HEK293 (cell line): ENCODE measurements around the gene GLIPR1L2.

Experiments
- BCL11A ChIP-seq: fragments of 450-650 bp; formaldehyde crosslinking; IDR thresholded peaks from 2 replicates; pipeline ENCODE4 v1.5.1; 2016; ENCODE audit warnings: low read depth, missing biosample characterization, missing genetic modification characterization
- HOXC10 ChIP-seq: sonication (generic); formaldehyde crosslinking; IDR thresholded peaks from 2 replicates; pipeline ENCODE4 v1.8.1; 2023; ENCODE audit warnings: mild to moderate bottlenecking, missing genetic modification reagents
- KLF7 ChIP-seq: fragments of 450-650 bp; formaldehyde crosslinking; IDR thresholded peaks from 2 replicates; pipeline ENCODE4 v1.5.1; 2016; ENCODE audit warnings: missing biosample characterization, missing genetic modification characterization, borderline replicate concordance
- MYNN ChIP-seq: fragments of 450-650 bp; formaldehyde crosslinking; IDR thresholded peaks from 2 replicates; pipeline ENCODE4 v1.5.1; 2016; ENCODE audit warnings: missing biosample characterization, missing genetic modification characterization, borderline replicate concordance
- OVOL3 ChIP-seq: fragments of 450-650 bp; formaldehyde crosslinking; IDR thresholded peaks from 2 replicates; pipeline ENCODE4 v1.5.1; 2016; ENCODE audit warnings: missing biosample characterization, missing genetic modification characterization
- TCF7L2 ChIP-seq: IDR thresholded peaks from 2 replicates; pipeline ENCODE4 v1.6.1; 2011; ENCODE audit warnings: low read depth, mild to moderate bottlenecking, inconsistent platforms, low read length, moderate library complexity, borderline replicate concordance
- ZBTB17 ChIP-seq: fragments of 450-650 bp; formaldehyde crosslinking; IDR thresholded peaks from 2 replicates; pipeline ENCODE4 v1.5.1; 2016; ENCODE audit warnings: missing biosample characterization, missing genetic modification characterization
- ZFP37 ChIP-seq: fragments of 450-650 bp; formaldehyde crosslinking; IDR thresholded peaks from 2 replicates; pipeline ENCODE4 v1.5.1; 2016; ENCODE audit warnings: missing biosample characterization, missing genetic modification characterization
- ZNF132 ChIP-seq: fragments of 450-650 bp; formaldehyde crosslinking; IDR thresholded peaks from 2 replicates; pipeline ENCODE4 v1.5.1; 2017; ENCODE audit warnings: missing biosample characterization, missing genetic modification characterization, borderline replicate concordance
- ZNF133 ChIP-seq: fragments of 450-650 bp; formaldehyde crosslinking; IDR thresholded peaks from 2 replicates; pipeline ENCODE4 v1.5.1; 2016; ENCODE audit warnings: missing biosample characterization, missing genetic modification characterization
- ZNF16 ChIP-seq: fragments of 450-650 bp; formaldehyde crosslinking; IDR thresholded peaks from 2 replicates; pipeline ENCODE4 v1.5.1; 2016; ENCODE audit warnings: low read depth, missing biosample characterization, missing genetic modification characterization
- ZNF175 ChIP-seq: fragments of 450-650 bp; formaldehyde crosslinking; IDR thresholded peaks from 2 replicates; pipeline ENCODE4 v1.5.1; 2016; ENCODE audit warnings: missing biosample characterization, missing genetic modification characterization
- ZNF19 ChIP-seq: fragments of 450-650 bp; formaldehyde crosslinking; IDR thresholded peaks from 2 replicates; pipeline ENCODE4; 2016; ENCODE audit warnings: missing biosample characterization, missing genetic modification characterization, low read depth
- ZNF214 ChIP-seq: fragments of 450-650 bp; formaldehyde crosslinking; IDR thresholded peaks from 2 replicates; pipeline ENCODE4 v1.5.1; 2017; ENCODE audit warnings: missing biosample characterization, mild to moderate bottlenecking, missing genetic modification characterization, borderline replicate concordance
- ZNF239 ChIP-seq: fragments of 450-650 bp; formaldehyde crosslinking; IDR thresholded peaks from 2 replicates; pipeline ENCODE4 v1.5.1; 2016; ENCODE audit warnings: missing biosample characterization, missing genetic modification characterization
- ZNF354C ChIP-seq: fragments of 450-650 bp; formaldehyde crosslinking; IDR thresholded peaks from 2 replicates; pipeline ENCODE4 v1.5.1; 2016; ENCODE audit warnings: missing biosample characterization, missing genetic modification characterization, low read depth, borderline replicate concordance
- ZNF544 ChIP-seq: fragments of 450-650 bp; formaldehyde crosslinking; IDR thresholded peaks from 2 replicates; pipeline ENCODE4 v1.5.0; 2017; ENCODE audit warnings: missing biosample characterization, missing genetic modification characterization
- ZNF548 ChIP-seq: fragments of 450-650 bp; formaldehyde crosslinking; IDR thresholded peaks from 2 replicates; pipeline ENCODE4 v1.5.1; 2016; ENCODE audit warnings: missing biosample characterization, missing genetic modification characterization
- ZNF621 ChIP-seq: fragments of 450-650 bp; formaldehyde crosslinking; IDR thresholded peaks from 2 replicates; pipeline ENCODE4 v1.5.1; 2017; ENCODE audit warnings: missing biosample characterization, missing genetic modification characterization
- ZNF623 ChIP-seq: fragments of 450-650 bp; formaldehyde crosslinking; IDR thresholded peaks from 2 replicates; pipeline ENCODE4 v1.5.1; 2016; ENCODE audit warnings: missing biosample characterization, missing genetic modification characterization
- ZNF660 ChIP-seq: fragments of 450-650 bp; IDR thresholded peaks from 2 replicates; pipeline ENCODE4 v1.5.1; 2018; ENCODE audit warnings: missing biosample characterization, mild to moderate bottlenecking, missing genetic modification characterization
- ZNF707 ChIP-seq: fragments of 450-650 bp; formaldehyde crosslinking; IDR thresholded peaks from 2 replicates; pipeline ENCODE4 v1.5.1; 2016; ENCODE audit warnings: missing biosample characterization, missing genetic modification characterization
- ZNF777 ChIP-seq: fragments of 450-650 bp; formaldehyde crosslinking; IDR thresholded peaks from 2 replicates; pipeline ENCODE4 v1.5.1; 2017; ENCODE audit warnings: missing biosample characterization, missing genetic modification characterization, borderline replicate concordance
- ZNF843 ChIP-seq: fragments of 450-650 bp; formaldehyde crosslinking; IDR thresholded peaks from 2 replicates; pipeline ENCODE4 v1.5.1; 2016; ENCODE audit warnings: missing biosample characterization, missing genetic modification characterization
- ZSCAN30 ChIP-seq: fragments of 450-650 bp; IDR thresholded peaks from 2 replicates; pipeline ENCODE4 v1.5.1; 2018; ENCODE audit warnings: missing biosample characterization, mild to moderate bottlenecking, missing genetic modification characterization, moderate library complexity
- TF ChIP-seq, protein P1 (sequence below): sonication (generic); formaldehyde crosslinking; IDR thresholded peaks from 2 replicates; pipeline ENCODE4 v1.8.1; 2022; ENCODE audit warnings: mild to moderate bottlenecking, moderate library complexity, missing genetic modification reagents
- TF ChIP-seq, protein P2 (sequence below): fragments of 450-650 bp; formaldehyde crosslinking; IDR thresholded peaks from 2 replicates; pipeline ENCODE4 v1.5.0; 2017; ENCODE audit warnings: missing biosample characterization, missing genetic modification characterization, borderline replicate concordance
- TF ChIP-seq, protein P3 (sequence below): fragments of 450-650 bp; formaldehyde crosslinking; IDR thresholded peaks from 2 replicates; pipeline ENCODE4 v1.5.1; 2017; ENCODE audit warnings: missing biosample characterization, missing genetic modification characterization
- TF ChIP-seq, protein P4 (sequence below): fragments of 450-650 bp; formaldehyde crosslinking; IDR thresholded peaks from 2 replicates; pipeline ENCODE4 v1.5.1; 2016; ENCODE audit warnings: missing biosample characterization, missing genetic modification characterization
- TF ChIP-seq, protein P5 (sequence below): fragments of 450-650 bp; formaldehyde crosslinking; IDR thresholded peaks from 2 replicates; pipeline ENCODE4 v1.5.1; 2016; ENCODE audit warnings: missing biosample characterization, missing genetic modification characterization
- TF ChIP-seq, protein P6 (sequence below): fragments of 450-650 bp; formaldehyde crosslinking; IDR thresholded peaks from 2 replicates; pipeline ENCODE4 v1.5.1; 2016; ENCODE audit warnings: missing biosample characterization, missing genetic modification characterization

GLIPR1L2 gene

DNA sequence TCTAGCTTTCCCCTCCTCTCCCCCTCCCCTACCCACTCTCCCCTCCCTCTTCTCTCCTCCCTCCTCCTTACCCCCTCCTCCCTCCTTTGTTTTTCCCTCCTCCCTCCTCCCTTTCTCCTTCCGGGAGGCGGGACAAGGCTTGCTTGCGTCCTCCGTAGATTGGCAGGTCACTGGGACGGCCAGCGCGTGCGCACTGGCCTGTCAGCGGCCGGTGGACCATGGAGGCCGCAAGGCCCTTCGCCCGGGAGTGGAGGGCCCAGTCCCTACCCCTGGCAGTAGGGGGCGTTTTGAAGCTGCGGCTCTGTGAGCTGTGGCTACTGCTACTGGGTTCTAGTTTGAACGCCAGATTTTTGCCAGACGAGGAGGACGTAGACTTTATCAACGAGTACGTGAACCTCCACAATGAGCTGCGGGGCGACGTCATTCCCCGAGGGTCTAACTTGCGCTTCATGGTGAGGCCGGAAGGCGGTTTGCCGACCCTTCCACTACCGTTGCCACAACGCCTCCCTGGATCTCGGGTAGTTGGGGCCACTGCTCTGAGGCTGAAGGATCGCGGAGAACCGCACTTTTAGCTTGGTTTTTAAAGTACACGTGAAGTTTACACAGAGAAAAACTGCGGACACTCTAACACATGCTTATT lies at the start of gene GLIPR1L2 (continued):
- TF ChIP-seq, protein P1, sequence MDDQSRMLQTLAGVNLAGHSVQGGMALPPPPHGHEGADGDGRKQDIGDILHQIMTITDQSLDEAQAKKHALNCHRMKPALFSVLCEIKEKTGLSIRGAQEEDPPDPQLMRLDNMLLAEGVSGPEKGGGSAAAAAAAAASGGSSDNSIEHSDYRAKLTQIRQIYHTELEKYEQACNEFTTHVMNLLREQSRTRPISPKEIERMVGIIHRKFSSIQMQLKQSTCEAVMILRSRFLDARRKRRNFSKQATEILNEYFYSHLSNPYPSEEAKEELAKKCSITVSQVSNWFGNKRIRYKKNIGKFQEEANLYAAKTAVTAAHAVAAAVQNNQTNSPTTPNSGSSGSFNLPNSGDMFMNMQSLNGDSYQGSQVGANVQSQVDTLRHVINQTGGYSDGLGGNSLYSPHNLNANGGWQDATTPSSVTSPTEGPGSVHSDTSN (CRISPR knock-in tag): peak; percentile 61; the same call in 1 of the 2 replicates
- TF ChIP-seq ZNF16 (tag by site-specific recombination): no peak
- no peak for TF ChIP-seq ZNF239 (tag by site-specific recombination)
- TF ChIP-seq, protein P2, sequence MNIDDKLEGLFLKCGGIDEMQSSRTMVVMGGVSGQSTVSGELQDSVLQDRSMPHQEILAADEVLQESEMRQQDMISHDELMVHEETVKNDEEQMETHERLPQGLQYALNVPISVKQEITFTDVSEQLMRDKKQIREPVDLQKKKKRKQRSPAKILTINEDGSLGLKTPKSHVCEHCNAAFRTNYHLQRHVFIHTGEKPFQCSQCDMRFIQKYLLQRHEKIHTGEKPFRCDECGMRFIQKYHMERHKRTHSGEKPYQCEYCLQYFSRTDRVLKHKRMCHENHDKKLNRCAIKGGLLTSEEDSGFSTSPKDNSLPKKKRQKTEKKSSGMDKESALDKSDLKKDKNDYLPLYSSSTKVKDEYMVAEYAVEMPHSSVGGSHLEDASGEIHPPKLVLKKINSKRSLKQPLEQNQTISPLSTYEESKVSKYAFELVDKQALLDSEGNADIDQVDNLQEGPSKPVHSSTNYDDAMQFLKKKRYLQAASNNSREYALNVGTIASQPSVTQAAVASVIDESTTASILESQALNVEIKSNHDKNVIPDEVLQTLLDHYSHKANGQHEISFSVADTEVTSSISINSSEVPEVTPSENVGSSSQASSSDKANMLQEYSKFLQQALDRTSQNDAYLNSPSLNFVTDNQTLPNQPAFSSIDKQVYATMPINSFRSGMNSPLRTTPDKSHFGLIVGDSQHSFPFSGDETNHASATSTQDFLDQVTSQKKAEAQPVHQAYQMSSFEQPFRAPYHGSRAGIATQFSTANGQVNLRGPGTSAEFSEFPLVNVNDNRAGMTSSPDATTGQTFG (tag by site-specific recombination): no peak
- TF ChIP-seq ZNF623 (tag by site-specific recombination): no peak
- no peak for TF ChIP-seq ZNF707
- TF ChIP-seq MYNN (tag by site-specific recombination): no peak
- TF ChIP-seq ZFP37 (tag by site-specific recombination): peak; percentile 24; the same call in 1 of the 2 replicates
- no peak for TF ChIP-seq ZNF214 (tag by site-specific recombination)
- no peak for TF ChIP-seq ZNF132 (tag by site-specific recombination)
- TF ChIP-seq KLF7: no peak
- no peak for TF ChIP-seq ZNF548 (tag by site-specific recombination)
- TF ChIP-seq, protein P3, sequence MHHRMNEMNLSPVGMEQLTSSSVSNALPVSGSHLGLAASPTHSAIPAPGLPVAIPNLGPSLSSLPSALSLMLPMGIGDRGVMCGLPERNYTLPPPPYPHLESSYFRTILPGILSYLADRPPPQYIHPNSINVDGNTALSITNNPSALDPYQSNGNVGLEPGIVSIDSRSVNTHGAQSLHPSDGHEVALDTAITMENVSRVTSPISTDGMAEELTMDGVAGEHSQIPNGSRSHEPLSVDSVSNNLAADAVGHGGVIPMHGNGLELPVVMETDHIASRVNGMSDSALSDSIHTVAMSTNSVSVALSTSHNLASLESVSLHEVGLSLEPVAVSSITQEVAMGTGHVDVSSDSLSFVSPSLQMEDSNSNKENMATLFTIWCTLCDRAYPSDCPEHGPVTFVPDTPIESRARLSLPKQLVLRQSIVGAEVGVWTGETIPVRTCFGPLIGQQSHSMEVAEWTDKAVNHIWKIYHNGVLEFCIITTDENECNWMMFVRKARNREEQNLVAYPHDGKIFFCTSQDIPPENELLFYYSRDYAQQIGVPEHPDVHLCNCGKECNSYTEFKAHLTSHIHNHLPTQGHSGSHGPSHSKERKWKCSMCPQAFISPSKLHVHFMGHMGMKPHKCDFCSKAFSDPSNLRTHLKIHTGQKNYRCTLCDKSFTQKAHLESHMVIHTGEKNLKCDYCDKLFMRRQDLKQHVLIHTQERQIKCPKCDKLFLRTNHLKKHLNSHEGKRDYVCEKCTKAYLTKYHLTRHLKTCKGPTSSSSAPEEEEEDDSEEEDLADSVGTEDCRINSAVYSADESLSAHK (tag by site-specific recombination): no peak
- TF ChIP-seq ZNF621 (tag by site-specific recombination): no peak
- no peak for TF ChIP-seq ZNF133 (tag by site-specific recombination)
- no peak for TF ChIP-seq HOXC10
- TF ChIP-seq TCF7L2: no peak
- TF ChIP-seq OVOL3: no peak
- no peak for TF ChIP-seq ZNF777 (tag by site-specific recombination)
- TF ChIP-seq ZNF843 (tag by site-specific recombination): peak; percentile 36; the same call in 1 of the 2 replicates
- no peak for TF ChIP-seq ZNF544 (tag by site-specific recombination)
- TF ChIP-seq BCL11A: no peak
- TF ChIP-seq ZSCAN30 (tag by site-specific recombination): peak; percentile 79
- TF ChIP-seq, protein P4, sequence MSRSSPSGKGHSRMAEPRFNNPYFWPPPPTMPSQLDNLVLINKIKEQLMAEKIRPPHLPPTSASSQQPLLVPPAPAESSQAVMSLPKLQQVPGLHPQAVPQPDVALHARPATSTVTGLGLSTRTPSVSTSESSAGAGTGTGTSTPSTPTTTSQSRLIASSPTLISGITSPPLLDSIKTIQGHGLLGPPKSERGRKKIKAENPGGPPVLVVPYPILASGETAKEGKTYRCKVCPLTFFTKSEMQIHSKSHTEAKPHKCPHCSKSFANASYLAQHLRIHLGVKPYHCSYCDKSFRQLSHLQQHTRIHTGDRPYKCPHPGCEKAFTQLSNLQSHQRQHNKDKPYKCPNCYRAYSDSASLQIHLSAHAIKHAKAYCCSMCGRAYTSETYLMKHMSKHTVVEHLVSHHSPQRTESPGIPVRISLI (tag by site-specific recombination): no peak
- TF ChIP-seq, protein P5, sequence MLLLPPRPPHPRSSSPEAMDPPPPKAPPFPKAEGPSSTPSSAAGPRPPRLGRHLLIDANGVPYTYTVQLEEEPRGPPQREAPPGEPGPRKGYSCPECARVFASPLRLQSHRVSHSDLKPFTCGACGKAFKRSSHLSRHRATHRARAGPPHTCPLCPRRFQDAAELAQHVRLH (tag by site-specific recombination): peak; percentile 68; the same call in 1 of the 2 replicates
- TF ChIP-seq ZNF354C (tag by site-specific recombination): no peak
- TF ChIP-seq ZNF19 (tag by site-specific recombination): no peak
- peak; percentile 68 for TF ChIP-seq ZBTB17 (tag by site-specific recombination)
- no peak for TF ChIP-seq ZNF175
- TF ChIP-seq ZNF660 (tag by site-specific recombination): peak; percentile 94
- TF ChIP-seq, protein P6, sequence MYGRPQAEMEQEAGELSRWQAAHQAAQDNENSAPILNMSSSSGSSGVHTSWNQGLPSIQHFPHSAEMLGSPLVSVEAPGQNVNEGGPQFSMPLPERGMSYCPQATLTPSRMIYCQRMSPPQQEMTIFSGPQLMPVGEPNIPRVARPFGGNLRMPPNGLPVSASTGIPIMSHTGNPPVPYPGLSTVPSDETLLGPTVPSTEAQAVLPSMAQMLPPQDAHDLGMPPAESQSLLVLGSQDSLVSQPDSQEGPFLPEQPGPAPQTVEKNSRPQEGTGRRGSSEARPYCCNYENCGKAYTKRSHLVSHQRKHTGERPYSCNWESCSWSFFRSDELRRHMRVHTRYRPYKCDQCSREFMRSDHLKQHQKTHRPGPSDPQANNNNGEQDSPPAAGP: no peak
